Measurements from ENCODE around the gene TSC1. TPM values are rescaled to one million over a fixed set of nuclear protein-coding genes. Genes with fewer than 3 reads are reported as not detected.

Gene TSC1
- total RNA-seq, 1 donor from 2014 or later, result 89.3 TPM

DNA sequence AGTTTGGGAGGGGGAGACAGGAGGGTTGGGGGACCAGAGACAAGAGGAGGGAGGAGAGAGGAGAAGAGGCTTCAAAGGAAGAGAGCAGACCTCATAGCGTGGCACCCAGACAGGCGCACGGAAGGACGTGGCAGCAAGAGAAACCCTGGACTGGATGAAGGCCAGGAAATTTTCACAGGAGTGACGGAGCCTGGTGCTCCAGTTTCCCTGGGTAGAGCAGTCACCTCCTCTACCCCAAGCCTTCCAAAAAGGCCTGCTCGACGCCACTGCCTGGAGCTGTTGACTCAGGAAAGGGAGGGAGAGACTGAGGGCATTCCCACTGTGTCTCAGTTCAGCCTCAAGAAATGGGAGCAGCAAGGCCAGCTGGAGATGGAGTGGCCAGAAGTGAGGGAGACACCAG, 85.7 kb downstream of the TSC1 start:
- peaks cover 4% of the 10 kb centered on the region for H3K4me1 Mint-ChIP-seq (ENCODE audit: low read depth, unreplicated experiment)
- TF ChIP-seq, protein P1, sequence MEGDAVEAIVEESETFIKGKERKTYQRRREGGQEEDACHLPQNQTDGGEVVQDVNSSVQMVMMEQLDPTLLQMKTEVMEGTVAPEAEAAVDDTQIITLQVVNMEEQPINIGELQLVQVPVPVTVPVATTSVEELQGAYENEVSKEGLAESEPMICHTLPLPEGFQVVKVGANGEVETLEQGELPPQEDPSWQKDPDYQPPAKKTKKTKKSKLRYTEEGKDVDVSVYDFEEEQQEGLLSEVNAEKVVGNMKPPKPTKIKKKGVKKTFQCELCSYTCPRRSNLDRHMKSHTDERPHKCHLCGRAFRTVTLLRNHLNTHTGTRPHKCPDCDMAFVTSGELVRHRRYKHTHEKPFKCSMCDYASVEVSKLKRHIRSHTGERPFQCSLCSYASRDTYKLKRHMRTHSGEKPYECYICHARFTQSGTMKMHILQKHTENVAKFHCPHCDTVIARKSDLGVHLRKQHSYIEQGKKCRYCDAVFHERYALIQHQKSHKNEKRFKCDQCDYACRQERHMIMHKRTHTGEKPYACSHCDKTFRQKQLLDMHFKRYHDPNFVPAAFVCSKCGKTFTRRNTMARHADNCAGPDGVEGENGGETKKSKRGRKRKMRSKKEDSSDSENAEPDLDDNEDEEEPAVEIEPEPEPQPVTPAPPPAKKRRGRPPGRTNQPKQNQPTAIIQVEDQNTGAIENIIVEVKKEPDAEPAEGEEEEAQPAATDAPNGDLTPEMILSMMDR (IDR thresholded peaks at IDR 0.05; ENCODE audit: partially characterized antibody, unreplicated experiment), result no peak
- no peak overlapping the region for H3K4me3 Mint-ChIP-seq (ENCODE audit: unreplicated experiment)
- H3K36me3 Mint-ChIP-seq (ENCODE audit: unreplicated experiment), result no peaks in the 10 kb centered on the region
- H3K9me3 Mint-ChIP-seq (ENCODE audit: unreplicated experiment), result peaks cover 2% of the 10 kb centered on the region
- no peak for DNase-seq
- no peak overlapping the region for H3K27ac Mint-ChIP-seq (ENCODE audit: unreplicated experiment)
- H3K27me3 Mint-ChIP-seq (ENCODE audit: unreplicated experiment), result peaks cover 7% of the 10 kb centered on the region

DNA sequence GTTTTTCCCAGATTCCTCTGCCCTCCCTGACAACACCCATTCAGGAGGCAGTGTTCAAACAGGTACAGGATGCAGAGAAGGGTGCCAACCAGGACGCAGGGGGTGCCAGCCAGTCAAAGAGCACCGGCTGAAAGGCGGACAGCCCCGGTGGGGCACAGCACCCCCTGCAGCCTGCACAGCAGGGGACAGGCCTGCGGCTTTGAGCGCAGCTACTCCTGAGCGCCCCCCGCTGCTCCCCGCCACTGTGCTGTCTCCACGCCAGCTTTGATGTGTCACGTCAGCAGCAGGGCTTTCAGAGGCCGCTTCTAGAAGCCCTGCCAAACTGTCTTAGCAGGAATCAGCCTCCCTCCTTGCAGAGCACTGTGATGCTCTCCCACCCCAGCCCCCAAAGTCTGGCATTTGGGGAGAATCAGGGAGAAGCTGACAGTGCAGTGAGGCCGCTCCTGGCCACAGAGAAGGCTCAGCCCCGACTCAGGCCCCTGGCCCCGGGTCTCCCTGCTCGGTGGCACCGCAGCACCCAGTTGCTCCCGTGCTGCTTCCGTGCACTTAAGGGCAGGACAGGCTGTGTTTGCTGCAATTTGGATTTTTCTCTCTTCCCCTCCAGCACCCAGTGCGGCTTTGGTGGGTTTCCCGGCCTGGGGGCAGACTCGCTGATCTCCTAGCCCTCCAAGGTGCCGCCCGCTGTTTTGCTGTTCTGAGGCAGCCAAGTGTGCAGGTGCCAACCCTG, 86.6 kb downstream of the TSC1 start:
- Mint-ChIP-seq H3K4me3 (ENCODE audit: unreplicated experiment) (no peak overlapping the region), H3K4me1 (ENCODE audit: low read depth, unreplicated experiment) (peaks cover 4% of the 10 kb centered on the region), H3K27ac (ENCODE audit: unreplicated experiment) (no peak overlapping the region), H3K27me3 (ENCODE audit: unreplicated experiment) (peaks cover 7% of the 10 kb centered on the region), H3K36me3 (ENCODE audit: unreplicated experiment) (no peaks in the 10 kb centered on the region), H3K9me3 (ENCODE audit: unreplicated experiment) (peaks cover 2% of the 10 kb centered on the region)
- DNase-seq, result peak; percentile 31
- TF ChIP-seq, protein P1 (IDR thresholded peaks at IDR 0.05; ENCODE audit: partially characterized antibody, unreplicated experiment), result no peak

DNA sequence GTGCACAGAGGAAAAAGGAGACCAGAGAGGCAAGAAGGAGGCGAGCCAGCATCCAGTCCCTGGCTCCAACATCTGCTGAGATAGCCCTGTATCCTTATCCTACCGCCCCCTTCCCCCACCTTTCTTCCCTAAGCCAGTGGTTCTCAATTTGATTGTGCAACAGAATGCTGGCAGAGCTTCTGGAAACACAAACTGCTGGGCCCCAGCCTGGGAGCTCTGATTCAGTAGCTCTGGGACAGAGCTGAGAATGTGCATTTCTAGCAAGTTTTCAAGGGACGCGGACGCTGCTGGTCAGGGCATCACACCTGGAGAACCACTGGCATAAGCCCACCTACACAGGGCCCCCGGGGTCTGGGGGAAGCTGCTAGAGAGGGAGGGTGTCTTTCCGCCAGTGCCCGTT, 87.4 kb downstream of the TSC1 start:
- TF ChIP-seq, protein P1 (IDR thresholded peaks at IDR 0.05; ENCODE audit: partially characterized antibody, unreplicated experiment), result no peak
- H3K27me3 Mint-ChIP-seq (ENCODE audit: unreplicated experiment), result peaks cover 8% of the 10 kb centered on the region
- no peak for DNase-seq
- peaks cover 2% of the 10 kb centered on the region for H3K9me3 Mint-ChIP-seq (ENCODE audit: unreplicated experiment)
- H3K4me3 Mint-ChIP-seq (ENCODE audit: unreplicated experiment), result no peak overlapping the region
- H3K27ac Mint-ChIP-seq (ENCODE audit: unreplicated experiment), result no peak overlapping the region
- no peaks in the 10 kb centered on the region for H3K36me3 Mint-ChIP-seq (ENCODE audit: unreplicated experiment)
- peaks cover 4% of the 10 kb centered on the region for H3K4me1 Mint-ChIP-seq (ENCODE audit: low read depth, unreplicated experiment)

DNA sequence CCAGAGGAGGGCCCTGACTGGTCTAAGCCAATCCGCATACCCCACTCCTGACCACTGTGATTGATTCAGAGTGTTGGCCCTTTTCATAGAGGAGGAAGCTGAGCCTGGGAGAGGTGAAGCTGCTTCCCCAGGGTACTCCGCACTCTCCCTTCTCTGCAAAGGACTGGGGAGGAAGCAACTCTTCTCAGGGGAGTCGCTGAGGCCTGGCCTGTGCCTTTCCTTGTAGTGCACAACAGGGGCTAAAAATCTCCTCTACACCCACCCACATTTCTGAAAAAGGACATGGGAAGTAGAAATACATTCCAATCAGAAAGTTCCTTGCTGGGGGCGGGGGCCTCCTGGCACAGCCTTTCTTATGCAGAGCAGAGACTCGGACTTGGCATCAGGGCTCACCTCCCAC, 88.5 kb downstream of the TSC1 start:
- Mint-ChIP-seq H3K4me1 (ENCODE audit: low read depth, unreplicated experiment) (peaks cover 1% of the 10 kb centered on the region), H3K27ac (ENCODE audit: unreplicated experiment) (no peak overlapping the region), H3K9me3 (ENCODE audit: unreplicated experiment) (peaks cover 2% of the 10 kb centered on the region), H3K27me3 (ENCODE audit: unreplicated experiment) (peaks cover 8% of the 10 kb centered on the region), H3K36me3 (ENCODE audit: unreplicated experiment) (no peaks in the 10 kb centered on the region), H3K4me3 (ENCODE audit: unreplicated experiment) (no peak overlapping the region)
- TF ChIP-seq, protein P1 (IDR thresholded peaks at IDR 0.05; ENCODE audit: partially characterized antibody, unreplicated experiment), result no peak
- no peak for DNase-seq

DNA sequence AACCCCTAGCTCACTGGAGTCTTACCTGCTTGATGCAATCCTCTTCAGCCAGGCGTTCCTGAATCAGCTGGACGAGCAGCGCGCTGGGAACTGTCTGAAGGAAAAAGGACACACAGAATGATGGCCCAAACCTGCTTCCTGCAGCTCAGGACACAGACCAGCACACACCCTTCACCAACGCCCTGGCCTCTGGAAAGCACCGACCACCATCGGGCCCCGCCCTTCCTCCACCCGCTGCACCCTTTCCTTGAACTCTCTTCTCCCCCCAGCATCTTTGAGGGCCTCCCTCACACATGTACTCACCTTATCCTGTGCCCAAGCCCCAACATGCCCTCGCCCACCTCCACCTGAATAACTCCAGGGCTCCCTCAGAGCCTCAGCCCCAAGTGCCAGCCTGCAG, 89.6 kb downstream of the TSC1 start:
- no peak for DNase-seq
- Mint-ChIP-seq H3K9me3 (ENCODE audit: unreplicated experiment) (peaks cover 2% of the 10 kb centered on the region), H3K4me3 (ENCODE audit: unreplicated experiment) (no peak overlapping the region), H3K36me3 (ENCODE audit: unreplicated experiment) (no peaks in the 10 kb centered on the region), H3K4me1 (ENCODE audit: low read depth, unreplicated experiment) (peaks cover 1% of the 10 kb centered on the region), H3K27ac (ENCODE audit: unreplicated experiment) (no peak overlapping the region), H3K27me3 (ENCODE audit: unreplicated experiment) (peaks cover 5% of the 10 kb centered on the region)
- TF ChIP-seq, protein P1 (IDR thresholded peaks at IDR 0.05; ENCODE audit: partially characterized antibody, unreplicated experiment), result no peak

All from glutamatergic neuron (in vitro differentiated cells).